HG03280 (cell line): ENCODE results near the gene P3H2.

ENCODE experiments used
- ATAC-seq: cut with Tn5 transposase; IDR thresholded peaks from one replicate; pipeline ENCODE4 v1.9.1; 2021; ENCODE audit warnings: mild to moderate bottlenecking, moderate library complexity; ENCODE audit not compliant: unreplicated experiment

The P3H2 gene

DNA sequence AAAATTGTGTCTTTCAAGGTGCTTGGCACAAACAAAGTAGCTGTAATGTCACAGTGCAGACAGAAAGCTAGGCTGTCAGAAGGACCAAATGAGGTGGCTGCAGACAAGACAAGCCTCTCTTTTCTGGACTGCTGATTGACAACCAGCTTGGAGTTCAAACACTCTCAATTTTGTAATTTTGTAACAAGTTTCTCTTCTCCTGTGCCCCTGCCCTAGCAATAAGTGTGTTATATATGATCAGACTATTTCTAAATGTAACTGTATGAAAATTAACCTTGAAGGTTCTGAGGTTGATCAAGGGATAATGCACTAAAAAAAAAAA, 172.0 kb downstream of the P3H2 start:
- ATAC-seq, result no peak

GRCh38 chr3:189947948-189948723, 172.6 kb downstream of the P3H2 start:
- ATAC-seq, result peak; percentile 54

DNA sequence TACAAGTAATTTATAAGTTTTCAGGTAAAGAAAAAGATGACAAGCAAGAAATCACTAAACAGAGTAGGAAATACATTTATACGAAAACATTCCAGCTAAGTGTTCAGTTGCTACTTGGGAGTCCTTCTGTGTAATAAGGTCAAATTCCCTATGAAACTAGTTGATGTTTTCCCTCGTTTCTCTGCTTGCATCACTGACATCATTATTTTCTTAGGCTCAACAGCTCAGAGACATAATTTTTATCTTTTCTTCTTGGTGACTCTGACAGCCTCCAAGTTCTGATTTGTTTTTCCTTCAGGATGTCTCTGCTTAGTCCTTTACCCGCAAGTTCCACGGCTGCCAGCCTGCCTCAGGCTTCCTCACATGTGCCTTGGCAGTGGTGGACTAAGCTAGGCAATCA, 173.6 kb downstream of the P3H2 start:
- no peak for ATAC-seq

DNA sequence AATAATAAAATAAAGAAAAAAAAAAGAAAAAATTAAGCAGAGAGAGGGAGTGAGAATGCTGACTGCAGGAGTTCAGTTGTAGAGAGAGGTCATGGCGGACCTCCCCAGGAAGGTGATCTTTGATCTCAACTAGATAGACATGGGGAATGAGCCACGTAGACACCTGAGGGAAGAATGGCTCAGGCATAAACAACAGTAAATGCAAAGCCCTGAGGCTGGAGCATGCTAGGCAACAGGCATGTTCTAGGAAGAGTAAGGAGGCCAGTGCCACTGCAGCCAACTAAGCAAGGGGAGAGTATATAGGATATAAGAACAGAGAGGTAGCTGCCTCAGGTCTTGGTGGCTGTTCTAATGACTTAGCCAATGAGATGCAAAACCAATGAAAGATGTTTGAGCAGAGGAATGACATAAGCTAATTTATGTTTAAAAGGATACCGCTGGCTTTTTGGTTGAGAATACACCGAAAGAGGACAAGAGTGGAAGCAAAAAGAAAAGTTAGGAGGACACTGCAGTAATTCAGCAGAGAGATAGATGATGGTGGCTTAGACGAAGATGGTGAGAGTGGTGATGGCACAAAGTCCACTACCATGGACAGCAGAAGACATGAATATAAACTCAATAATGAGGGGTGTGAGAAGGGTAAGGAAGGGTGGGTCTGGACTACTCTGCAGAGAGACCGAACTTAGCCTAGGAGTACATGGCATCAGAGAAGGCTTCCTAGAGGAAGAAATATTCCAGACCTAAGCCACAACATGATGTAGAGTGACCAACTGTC, 174.6 kb downstream of the P3H2 start:
- no peak for ATAC-seq

- no peak for ATAC-seq
Measured at GRCh38 chr3:189944285-189945145, 176.2 kb downstream of the P3H2 start.

GRCh38 chr3:189942948-189943347, 177.7 kb downstream of the P3H2 start:
- no peak for ATAC-seq

- no peak for ATAC-seq
Measured at GRCh38 chr3:189941679-189942078, 179.0 kb downstream of the P3H2 start.

- no peak for ATAC-seq
Measured at GRCh38 chr3:189941125-189941524, 179.6 kb downstream of the P3H2 start.

GRCh38 chr3:189937302-189938127, 183.2 kb downstream of the P3H2 start:
- ATAC-seq, result no peak

DNA sequence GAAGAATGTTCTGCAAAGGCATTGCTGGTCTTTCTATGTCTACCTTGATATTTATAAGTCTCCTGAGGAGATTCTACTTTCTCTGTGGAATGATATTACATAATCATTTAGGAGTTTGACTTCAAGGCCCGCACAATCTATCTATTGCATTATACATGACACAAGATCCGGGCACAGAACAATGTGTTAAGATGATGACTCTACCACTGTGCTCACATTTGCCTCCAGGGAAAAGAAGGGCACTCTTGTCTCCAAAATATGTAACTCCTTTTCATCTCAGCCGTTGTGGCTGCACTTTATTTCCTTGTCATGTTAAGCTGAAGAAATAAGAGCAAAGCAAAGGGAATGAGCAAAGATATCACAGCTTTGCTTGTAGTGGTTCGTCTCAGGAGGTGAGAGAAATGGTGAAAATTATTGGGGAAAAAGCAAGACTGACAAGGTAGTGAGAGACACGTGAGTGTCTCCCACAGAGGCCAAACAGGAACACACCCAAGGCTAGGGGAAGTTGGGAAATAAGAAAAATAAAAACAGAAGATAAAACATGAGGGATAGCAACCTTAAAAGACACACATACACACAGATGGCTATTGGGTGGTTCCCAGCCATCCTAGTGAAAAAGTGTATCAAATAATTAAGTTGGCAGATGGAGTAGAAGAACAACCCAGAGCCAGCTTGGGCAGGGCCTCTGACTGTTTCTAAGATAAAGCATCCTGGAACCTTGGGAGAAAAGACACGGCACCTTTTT, 184.3 kb downstream of the P3H2 start:
- ATAC-seq, result no peak

GRCh38 chr3:189927975-189928895, 192.5 kb downstream of the P3H2 start:
- no peak for ATAC-seq

DNA sequence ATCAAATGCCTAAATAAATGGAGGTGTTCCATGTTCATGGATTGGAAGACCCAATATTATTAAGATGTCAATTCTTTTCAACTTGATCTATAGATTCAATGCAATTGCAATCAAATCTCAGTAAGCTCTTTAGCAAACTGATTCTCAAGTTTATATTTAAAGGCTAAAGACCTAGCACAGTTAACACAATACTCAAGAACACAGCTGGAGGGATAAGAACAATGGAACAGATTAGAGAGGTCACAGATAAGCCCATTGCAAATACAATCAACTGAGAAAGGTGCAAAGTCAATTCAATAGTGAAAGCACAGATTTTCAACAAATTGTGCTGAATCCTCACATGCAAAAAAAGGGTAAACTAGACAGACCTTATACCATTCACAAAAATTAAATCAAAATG, 198.9 kb downstream of the P3H2 start:
- ATAC-seq, result no peak

DNA sequence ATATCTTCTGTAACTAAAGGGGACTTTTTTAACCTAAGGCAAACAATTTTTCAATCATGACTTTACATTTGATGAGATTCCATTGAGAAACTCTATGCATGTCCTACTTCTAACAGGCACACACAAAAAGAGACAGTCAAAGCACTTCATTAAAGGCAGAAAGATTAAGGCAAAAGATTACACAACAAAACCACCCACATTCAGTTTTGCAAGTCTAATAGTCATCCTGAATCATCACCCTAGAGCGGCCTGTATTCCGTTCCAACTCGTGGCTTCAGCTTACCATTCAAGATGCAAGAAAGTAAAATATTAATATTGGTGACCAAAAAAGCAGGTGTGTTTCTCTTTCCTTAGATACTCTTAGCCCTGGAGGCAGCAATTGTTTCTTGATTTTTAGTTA, 205.9 kb downstream of the P3H2 start:
- ATAC-seq, result no peak

DNA sequence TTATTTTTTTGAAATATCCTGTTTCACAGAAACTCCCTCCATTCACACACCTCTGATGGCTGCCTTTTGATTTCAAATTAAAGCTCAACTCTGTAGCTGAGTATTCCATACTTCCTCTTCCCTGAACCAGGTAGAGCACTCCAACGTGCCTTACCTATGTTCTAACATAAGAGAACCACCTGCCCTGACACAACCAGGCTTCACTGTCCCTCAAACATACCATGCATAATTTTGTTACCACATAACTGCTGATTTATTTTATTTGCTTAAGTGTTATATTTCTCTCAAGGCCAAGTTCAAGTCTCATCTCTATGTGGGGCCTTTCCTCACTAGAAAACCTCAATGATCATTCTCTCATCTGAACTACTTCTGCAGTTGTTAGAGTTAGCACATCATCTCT, 209.7 kb downstream of the P3H2 start:
- no peak for ATAC-seq

- ATAC-seq, result no peak
Measured at GRCh38 chr3:189909573-189909972, 211.1 kb downstream of the P3H2 start.

DNA sequence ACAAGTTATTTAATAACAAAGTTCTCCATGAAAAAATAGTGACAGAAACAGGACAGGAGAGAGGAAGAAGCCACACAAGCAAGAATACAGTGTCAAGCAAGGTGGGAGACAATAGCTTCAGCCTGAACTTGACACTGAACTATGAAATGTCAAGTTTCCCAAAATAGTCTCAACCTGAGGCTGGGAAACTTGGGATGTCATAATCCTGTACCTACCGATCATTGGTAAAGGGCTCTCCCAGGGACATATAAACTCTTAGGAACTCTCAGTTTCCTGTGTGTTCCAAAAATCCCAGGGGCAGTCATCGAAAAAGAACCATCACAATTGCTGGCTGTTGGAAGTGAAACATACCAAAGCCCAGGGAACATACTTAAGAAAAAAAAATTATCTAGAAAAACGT, 211.6 kb downstream of the P3H2 start:
- no peak for ATAC-seq

- ATAC-seq, result no peak
Measured at GRCh38 chr3:189908646-189909045, 212.1 kb downstream of the P3H2 start.

GRCh38 chr3:189907803-189908202, 212.9 kb downstream of the P3H2 start:
- no peak for ATAC-seq
